Stimulated activated CD4-positive, alpha-beta T cell treated with anti-CD3 and anti-CD28 coated beads, Interleukin-2, amount 100 ng/mL, for 48 hours (primary cell): ENCODE data around the gene FXYD4.
"Not testable (repeated sequence)": the region's sequence is repeated elsewhere in the genome, so short reads cannot be mapped to it uniquely, and the experiment has no call there.

ENCODE experiments used
- DNase-seq, 2 donors: peaks; one replicate each; pipeline ENCODE4 v3.0.0-alpha.2; 2020

Gene FXYD4, protein sequence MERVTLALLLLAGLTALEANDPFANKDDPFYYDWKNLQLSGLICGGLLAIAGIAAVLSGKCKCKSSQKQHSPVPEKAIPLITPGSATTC

DNA sequence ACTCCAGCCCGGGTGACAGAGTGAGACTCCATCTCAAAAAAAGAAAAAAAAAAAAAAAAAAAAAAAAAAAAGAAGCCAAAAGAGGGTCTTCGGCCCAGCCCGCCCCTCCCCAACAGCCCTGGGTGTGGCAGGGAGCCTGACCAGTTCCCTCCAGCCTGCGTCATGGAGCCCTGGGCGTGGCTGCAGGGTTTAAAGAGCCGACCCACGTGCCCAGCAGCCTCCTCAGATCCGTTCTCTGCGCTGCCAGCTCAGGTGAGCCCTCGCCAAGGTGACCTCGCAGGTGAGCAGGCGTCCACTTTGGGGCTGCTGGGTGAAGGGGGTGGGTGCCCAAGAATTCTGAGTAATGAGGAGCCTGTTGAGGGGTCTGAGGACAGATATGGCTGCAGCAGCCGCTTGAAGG is at the start of gene FXYD4:
TSS of gene FXYD4 (plus strand) at position 219 of the 400 bp plus-strand sequence. CDS start 2,111 bp downstream, outside the sequence.
- DNase-seq, result no peak

DNA sequence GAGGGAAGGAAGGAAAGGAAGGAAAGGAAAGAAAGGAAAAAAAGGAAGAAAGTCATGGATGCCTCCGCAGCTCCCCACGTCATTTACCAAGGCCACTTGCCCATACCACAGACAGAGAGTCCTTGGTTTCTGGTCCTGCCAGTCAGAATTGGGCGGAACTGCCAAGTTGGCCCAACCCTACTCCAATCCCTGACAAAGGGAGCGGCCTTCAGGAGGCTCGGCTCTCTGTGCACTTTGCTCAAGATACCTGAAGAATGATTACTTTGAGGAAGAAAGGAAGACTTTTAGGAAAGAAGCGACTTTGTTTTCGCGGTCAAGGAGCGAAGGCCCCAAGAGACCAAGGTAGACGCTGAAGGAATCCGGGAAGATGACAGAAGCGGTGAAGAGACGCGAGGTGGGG is 49.1 kb upstream of the FXYD4 start:
- DNase-seq, result no peak

DNA sequence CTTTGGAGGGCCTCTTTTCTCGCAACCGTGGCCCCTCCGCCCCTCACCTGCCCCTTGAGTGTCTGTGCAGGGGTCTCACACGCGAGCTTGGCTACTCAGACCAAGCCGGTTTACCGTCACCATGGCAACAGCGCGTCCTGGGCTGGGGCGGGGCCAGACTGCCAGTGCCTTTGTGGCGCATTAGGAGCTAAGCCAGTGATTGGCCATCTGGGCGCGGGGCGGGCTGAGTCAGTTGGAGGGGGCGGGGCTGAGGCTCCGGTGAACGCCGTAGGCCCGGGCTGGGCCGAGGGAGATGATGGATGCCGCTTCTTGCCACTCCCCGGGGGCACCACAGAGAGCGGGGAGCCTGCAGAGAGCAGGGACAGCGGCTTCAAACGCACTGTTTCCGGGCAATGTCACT is 48.7 kb upstream of the FXYD4 start:
- DNase-seq, result peak; percentile 74

DNA sequence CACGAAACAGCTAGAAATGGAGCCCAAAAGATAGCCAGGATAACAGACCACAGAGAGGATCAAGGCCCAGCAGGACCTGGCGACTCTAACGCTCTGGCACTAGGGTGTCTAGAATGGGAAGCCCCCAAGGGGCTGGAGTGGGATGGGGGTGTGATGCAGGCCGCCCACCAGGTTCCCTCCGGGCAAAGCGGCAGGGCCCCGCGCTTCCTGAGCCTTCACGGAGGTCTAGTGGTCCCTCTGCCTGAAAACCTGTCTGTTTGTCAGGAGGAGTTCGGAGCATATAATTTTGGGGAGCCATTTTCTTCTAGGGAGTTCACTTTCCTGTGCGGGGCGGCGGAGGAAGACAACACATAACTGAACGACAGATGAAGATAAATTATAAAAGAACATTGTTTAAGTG is 48.2 kb upstream of the FXYD4 start:
- DNase-seq, result no peak

DNA sequence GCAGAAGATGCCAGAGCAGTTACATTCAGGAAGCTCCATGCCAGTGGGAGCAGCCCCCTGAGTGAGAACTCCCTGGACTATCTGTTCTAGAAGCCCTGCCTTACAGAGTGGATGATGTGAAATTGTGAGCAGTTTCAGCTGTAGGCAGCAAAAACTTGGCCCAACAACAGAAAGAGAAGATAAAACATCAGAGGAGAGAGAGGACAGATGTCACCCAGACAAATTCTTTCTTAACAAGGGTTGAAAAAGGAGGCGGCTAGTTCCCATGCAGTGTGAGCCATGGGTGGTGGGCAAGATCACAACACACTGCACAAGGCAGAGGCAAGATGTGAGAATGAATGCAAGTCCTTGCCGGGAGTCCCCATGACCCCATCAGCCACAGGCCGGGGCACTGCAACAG is 46.6 kb upstream of the FXYD4 start:
- DNase-seq, result no peak

DNA sequence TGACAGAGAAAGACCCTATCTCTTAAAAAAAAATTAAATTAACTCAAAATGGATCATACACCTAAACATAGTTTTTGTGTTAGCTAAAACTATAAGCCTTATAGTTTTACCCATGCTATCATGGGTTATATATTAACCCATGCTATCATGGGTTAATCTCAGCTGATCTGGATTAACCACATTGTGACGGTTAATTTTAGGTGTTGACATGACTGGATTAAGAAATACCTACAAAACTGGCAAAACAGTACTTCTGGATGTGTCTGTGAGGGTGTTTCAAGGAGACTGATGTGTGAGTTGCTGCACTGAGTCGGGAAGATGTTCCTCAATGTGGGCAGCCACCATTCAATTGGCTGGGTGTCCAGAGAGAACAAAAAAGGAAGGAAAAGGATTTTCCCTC is 44.3 kb upstream of the FXYD4 start:
- DNase-seq, result no peak

DNA sequence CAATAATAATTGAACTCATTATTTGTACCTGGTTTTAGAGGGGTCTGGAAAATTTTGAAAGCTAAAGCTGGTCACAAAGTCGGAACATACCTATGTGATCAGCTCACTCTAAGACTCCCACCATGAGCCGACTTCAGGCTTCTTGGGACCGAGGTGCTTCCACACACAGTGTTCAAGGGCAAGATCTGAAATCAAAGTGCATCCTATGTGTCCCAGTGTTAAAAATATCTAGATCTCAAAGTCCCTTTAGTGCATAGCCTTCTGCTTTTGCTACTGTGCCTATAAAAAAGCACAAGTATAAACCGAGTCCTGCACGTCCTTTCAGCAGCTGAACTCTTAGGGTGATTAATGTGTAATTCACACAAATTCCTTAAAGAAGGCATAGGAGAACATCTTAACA is 43.5 kb upstream of the FXYD4 start:
- no peak for DNase-seq

DNA sequence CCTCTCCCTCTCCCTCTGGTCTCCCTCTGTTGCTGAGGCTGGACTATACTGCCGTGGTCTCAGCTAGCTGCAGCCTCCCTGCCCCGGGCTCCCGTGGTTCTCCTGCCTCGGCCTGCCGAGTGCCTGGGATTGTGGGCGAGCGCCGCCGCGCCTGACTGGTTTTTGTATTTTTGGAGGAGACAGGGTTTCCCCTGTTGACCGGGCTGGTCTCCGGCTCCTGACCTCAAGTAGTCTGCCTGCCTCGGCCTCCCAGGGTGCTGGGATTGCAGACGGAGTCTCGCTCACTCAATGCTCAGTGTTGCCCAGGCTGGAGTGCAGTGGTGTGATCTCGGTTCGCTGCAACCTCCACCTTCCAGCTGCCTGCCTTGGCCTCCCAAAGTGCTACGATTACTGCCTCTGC is 42.6 kb upstream of the FXYD4 start:
- not testable (repeated sequence) for DNase-seq

DNA sequence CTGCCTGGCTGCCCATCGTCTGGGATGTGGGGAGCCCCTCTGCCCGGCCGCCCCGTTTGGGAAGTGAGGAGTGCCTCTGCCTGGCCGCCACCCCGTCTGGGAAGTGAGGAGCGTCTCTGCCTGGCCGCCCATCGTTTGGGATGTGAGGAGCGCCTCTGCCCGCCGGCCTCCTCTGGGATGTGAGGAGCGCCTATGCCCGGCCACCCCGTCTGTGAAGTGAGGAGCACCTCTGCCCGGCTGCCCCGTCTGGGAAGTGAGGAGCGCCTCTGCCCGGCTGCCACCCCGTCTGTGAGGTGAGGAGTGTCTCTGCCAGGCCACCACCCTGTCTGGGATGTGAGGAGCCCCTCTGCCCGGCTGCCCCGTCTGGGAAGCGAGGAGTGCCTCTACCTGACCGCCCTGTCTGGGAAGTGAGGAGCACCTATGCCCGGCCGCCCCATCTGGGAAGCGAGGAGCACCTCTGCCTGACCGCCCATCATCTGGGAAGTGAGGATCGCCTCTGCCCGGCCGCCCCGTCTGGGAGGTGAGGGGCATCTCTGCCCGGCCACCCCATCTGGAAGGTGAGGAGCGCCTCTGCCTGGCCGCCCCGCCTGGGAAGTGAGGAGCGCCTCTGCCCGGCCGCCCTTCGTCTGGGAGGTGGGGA is 42.1 kb upstream of the FXYD4 start:
- not testable (repeated sequence) for DNase-seq

DNA sequence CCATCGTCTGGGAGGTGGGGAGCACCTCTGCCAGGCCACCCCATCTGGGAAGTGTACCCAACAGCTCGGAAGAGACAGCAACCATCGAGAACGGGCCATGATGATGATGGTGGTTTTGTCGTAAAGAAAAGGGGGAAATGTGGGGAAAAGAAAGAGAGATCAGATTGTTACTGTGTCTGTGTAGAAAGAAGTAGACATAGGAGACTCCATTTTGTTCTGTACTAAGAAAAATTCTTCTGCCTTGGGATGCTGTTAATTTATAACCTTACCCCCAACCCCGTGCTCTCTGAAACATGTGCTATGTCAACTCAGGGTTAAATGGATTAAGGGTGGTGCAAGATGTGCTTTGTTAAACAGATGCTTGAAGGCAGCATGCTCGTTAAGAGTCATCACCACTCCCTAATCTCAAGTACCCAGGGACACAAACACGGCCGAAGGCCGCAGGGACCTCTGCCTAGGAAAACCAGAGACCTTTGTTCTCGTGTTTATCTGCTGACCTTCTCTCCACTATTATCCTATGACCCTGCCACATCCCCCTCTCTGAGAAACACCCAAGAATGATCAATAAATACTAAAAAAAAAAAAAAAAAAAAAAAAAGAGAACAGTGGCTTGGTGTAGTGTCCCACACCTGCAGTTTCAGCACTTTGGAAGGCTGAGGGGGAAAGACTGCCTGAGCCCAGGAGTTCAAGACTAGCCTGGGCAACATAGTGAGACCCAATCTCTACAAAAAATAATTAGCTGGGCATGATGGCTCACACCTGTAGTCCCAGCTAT is 41.2 kb upstream of the FXYD4 start:
- DNase-seq, result not testable (repeated sequence)

DNA sequence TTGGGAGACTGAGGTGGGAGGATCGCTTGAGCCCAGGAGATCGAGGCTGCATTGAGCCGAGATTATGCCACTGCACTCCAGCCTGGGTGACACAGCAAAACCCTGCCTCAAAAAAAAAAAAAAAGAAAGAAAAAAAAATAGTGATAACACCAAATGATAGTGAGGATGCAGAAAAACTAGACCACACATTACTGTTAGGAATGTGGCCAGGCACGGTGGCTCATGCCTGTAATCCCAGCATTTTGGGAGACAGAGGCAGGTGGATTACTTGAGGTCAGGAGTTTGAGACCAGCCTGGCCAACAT is 40.7 kb upstream of the FXYD4 start:
- not testable (repeated sequence) for DNase-seq

DNA sequence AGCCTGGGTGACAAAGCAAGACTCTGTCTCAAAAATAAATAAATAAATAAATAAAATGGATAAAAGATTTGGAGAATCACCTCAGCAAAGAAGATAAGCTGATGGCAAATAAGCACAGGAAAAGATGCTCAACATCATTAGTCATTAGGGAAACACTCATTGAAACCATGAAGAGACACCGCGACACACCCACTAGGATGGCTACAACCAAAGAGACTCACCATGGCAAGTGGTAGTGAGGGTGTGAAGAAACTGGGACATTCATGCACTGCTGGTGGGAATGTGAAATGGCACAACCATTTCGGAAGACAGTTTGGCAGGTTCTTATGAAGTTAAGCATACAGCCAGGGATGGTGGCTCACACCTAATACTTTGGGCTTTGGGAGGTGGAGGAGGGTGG is 37.8 kb upstream of the FXYD4 start:
- DNase-seq, result no peak

DNA sequence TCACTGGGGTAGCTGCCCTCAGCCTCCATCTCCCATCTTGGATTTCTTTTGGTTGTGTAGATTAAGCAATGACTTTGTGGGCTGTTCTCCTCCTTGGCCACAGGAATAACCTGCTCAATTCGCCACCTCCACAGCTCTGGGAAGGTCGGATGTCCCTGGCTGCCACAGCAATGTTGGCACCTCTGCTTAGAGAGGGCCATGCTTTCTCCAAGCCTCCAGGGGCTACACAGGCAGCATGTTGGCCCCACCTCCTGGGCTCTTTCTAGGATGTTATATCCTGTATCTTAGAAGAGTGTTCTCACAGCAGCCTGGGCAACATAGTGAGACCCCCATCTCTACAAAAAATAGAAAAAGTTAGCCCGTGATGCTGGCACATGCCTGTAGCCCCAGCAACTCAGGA is 35.4 kb upstream of the FXYD4 start:
- no peak for DNase-seq

DNA sequence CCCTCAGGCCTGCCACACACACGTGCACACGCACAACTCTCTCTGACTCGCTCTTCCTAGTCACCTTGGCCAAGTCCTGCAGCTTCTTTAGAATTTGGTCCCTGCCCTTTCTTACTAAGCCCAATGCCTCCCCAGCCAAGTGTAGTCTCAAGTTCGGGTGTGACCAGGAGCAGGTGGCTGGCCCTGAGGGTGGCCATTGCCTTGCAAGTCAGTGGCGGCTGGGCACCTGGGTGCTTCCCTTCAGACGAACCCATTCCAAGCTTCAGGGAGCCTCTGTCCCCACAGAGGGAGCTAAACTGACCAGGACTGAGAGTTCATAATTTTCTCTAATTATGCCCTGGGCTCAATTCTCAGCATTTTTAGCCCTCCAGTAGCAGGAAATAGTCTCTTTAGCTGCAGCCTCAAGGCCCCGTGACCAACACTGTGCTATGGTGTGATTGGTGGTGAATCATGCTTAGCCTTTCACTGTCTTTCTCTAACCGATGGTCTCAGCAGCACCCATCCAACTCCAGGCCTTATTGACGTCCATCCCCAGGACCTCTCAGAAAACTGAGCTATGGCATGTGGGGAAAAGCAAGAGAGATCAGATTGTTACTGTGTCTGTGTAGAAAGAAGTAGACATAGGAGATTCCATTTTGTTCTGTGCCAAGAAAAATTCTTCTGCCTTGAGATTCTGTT is 34.7 kb upstream of the FXYD4 start:
- no peak for DNase-seq

DNA sequence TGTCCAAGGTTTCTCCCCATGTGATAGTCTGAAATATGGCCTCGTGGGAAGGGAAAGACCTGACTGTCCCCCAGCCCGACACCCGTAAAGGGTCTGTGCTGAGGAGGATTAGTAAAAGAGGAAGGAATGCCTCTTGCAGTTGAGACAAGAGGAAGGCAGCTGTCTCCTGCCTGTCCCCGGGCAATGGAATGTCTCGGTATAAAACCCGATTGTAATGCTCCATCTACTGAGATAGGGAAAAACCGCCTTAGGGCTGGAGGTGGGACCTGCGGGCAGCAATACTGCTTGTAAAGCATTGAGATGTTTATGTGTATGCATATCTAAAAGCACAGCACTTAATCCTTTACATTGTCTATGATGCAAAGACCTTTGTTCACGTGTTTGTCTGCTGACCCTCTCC is 33.9 kb upstream of the FXYD4 start:
- not testable (repeated sequence) for DNase-seq

DNA sequence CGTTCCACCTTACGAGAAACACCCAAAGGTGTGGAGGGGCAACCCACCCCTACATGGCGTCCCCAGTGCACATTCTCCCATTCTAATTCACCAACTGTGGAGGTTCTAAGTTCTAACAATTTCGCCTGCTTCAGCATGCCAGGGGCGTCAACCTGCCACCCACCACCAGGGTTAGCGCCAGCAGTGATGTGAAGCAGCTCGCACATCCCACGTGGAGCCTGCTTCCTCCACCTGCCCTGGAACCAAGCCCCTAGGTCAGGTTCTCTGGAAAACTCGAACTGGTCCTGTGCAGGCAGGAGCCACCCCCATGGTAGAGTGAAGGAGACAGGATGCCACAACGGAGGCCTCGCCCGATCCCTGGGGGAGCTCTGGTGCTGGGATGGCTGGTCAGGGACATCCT is 33.3 kb upstream of the FXYD4 start:
- DNase-seq, result no peak

DNA sequence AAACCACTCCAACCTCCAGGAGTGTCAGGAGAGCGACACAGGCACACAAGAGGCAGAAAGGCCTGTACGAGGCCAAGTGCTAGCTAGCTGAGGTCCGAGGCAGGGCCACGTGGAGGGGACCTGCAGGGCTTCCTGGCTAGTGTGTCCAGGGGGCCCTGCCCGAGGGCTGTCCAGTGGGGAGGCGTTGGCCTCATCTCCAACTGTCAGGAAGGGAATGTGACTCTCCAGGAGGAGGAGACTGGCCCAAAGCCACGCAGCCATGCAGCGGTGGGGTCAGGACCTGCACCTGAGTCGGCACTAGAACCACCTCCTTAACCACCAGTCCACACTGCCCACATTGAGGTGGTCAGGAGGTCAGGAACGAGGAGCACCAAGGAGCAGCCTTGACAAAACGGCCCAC is 32.3 kb upstream of the FXYD4 start:
- DNase-seq, result no peak

DNA sequence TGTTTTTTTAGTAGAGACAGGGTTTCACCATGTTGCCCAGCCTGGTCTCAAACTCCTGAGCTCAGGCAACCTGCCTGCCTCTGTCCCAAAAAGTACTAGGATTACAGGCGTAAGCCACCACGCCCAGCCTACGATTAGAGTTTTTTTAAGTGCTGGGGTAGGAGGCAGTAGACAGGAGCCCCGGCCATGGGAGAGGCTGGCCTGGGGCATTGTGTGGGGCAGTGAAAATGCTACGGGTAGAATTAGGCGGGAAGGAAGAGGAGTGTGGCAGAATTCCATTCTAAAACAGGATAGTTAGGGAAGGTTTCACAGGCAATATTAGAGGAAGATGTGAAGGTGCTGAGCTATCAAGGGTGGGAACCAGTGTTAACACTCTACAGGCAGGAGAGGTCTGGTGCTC is 31.3 kb upstream of the FXYD4 start:
- no peak for DNase-seq

DNA sequence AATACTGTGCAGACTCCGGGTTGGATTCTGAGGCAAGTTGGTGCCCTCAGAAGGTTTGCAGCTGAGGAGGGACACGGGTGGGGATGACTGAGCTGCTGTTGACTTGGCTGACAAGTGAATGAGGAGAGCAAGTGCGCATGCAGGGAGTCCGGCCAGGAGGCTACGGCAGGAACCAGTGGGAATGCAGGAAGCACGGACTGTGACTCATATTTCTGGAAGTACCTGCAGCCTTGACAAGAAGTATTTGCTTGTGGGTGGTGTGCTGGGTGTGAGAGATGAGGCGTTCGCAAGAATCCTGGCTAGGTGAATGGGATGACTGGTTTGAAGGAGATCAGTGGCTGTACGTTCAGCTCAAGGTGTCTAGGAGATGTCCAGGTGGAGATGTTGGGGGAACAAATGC is 30.8 kb upstream of the FXYD4 start:
- DNase-seq, result no peak

DNA sequence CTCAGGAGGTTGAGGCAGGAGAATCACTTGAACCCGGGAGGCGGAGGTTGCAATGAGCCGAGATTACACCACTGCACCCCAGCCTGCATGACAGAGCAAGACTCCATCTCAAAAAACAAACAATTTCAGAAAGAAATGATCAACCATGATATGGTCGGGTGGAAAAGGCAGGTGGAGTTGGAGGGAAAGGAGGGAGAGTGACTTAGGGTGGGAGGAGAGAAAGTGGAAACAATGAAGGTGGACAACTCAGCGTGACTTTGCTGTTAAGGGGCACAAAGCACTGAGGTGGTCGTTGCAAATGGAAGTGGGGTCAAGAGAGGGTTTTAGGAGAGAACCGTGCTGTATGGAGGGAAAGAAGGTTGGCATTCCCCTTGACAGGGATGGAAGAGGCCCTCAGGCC is 30.0 kb upstream of the FXYD4 start:
- DNase-seq, result no peak

DNA sequence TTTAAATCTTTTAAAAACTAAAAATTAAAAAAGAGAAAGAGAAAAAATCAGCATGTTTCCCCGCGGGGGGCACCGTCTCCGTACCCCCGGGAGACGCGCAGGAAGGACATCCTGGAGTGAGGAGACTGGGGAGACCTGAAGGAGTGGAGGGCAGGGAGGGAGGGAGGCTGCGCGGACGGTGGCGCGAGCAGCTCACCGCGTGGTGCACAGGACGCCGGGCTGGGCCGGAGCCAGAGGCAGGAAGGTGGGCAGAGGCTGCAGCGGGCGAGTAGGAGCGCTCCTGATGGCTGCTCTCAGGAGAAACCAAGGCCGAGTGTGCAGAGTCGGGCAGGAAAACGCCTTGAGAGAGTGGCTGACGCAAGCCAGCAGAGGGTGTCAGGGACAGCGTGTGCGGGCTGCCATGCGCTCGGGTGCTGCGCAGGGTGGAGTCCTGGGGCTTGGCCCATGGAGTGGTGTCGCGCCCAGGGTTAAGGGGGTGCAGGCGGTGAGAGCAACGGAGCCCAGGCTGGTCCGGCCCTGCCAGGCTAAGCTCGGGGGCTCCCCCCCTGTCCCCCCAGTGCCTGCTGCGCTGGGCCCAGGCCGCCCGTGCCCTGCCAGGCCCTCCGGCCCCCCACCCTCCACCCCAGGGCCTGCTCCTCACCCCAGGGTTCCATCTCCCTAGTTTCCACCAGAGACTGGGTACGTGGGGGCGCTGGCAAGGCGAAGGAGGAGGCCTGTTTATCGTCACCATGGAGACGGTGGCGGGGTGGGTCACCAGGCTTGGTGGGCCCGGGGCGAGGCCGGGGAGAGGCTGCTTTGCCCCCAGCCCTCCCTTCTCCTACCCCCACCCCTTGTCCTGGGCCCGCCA is 28.9 kb upstream of the FXYD4 start:
- no peak for DNase-seq

DNA sequence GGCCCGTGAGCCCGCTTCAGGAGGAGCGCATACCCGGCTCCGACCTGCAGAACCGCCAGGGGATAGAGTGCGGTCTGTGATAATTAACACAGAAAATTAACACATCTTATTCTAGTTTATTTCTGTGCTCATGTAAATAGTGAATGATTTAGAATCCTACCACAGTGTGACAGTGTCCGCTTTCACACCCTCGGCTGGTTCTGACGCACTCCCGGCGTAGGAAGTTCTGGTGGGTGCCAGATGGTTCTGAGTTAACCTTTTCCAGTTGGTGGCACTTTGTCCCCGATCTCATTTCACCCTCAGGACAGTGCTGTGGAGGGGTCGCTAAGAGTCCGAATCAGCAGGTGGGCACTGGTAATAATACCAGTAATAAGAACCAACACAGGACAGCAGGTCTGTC is 28.3 kb upstream of the FXYD4 start:
- no peak for DNase-seq

DNA sequence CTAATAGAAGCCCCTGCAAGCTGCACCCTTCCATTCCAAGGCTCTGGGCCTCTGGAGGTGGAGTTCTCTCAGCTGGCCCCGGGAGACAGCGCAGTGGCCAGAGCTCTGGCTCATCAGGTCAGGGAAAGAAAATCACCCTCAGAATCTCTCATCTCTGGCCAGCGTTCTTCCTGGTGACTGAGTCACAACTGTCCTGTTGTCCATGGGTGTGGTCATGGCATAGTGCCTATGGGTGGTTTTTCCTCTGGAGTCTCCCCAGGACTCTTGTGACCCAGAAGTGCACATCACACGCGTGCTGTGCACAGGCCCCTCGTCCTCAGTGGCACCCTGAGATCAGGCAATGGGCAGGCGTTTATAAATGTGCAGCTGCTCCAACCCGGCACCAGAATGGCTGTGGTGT is 27.4 kb upstream of the FXYD4 start:
- no peak for DNase-seq
